Measurements from ENCODE around the gene USP25. TPM values are rescaled to one million over a fixed set of nuclear protein-coding genes. Genes with fewer than 3 reads are reported as not detected.

Gene USP25
- total RNA-seq, 1 donor from 2014 or later: 27.2 TPM

DNA sequence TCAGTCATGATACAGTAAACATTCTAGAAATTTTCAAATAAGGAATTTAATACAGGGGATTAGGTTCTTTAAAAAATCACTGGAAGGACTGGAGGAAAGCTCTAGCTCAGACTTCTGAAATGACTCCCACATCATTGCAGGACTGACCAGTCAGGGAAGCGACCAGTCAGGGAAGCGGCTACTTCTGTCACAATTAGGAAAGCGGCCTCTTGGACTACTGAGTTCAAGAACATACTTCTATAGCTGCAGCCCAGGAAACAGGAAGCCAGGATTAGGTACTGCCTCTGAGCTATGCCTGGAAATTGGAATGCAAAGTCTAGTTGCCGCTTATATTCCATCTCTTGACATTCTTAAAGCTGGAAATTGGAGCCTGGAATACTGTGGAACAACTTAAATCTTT is 45.5 kb downstream of the USP25 start:
- Mint-ChIP-seq H3K36me3 (ENCODE audit: low read depth) (peaks cover 8% of the 10 kb centered on the region), H3K4me3 (no peak overlapping the region), H3K27ac (ENCODE audit: unreplicated experiment) (no peak overlapping the region), H3K9me3 (no peaks in the 10 kb centered on the region), H3K4me1 (peaks cover 6% of the 10 kb centered on the region), H3K27me3 (ENCODE audit: low read depth) (no peaks in the 10 kb centered on the region)
- DNase-seq (ENCODE audit: low read depth, low spot score): no peak
- TF ChIP-seq CTCF (conservative IDR thresholded peaks at IDR 0.05): no peak

GRCh38 chr21:15775981-15776380 is 46.2 kb downstream of the USP25 start:
- TF ChIP-seq CTCF (conservative IDR thresholded peaks at IDR 0.05): no peak
- Mint-ChIP-seq H3K9me3 (peaks cover 4% of the 10 kb centered on the region), H3K27me3 (ENCODE audit: low read depth) (no peaks in the 10 kb centered on the region), H3K4me3 (no peak overlapping the region), H3K36me3 (ENCODE audit: low read depth) (peaks cover 13% of the 10 kb centered on the region), H3K4me1 (peaks cover 6% of the 10 kb centered on the region), H3K27ac (ENCODE audit: unreplicated experiment) (no peak overlapping the region)
- DNase-seq (ENCODE audit: low read depth, low spot score): no peak

DNA sequence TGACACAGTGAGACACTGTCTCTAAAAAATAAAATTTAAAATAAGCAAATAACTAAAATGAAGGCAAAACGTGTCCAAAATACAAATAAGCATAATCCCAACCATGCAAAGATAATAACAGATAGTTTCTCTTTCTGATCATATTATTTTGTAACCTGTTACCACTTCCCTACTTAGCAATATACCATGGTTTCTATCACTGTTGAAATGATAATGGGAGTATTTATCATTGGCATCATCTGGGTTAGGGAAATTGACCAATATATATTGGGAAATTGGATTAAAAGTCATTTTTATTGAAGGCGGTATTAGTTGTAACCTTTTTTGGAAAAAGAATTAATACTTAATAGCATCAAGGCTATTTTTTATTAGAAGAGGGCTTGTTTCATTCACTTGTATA is 47.0 kb downstream of the USP25 start:
- no peak overlapping the region for H3K27ac Mint-ChIP-seq (ENCODE audit: unreplicated experiment)
- H3K9me3 Mint-ChIP-seq: peaks cover 4% of the 10 kb centered on the region
- H3K36me3 Mint-ChIP-seq (ENCODE audit: low read depth): peaks cover 18% of the 10 kb centered on the region
- TF ChIP-seq CTCF (conservative IDR thresholded peaks at IDR 0.05): no peak
- no peaks in the 10 kb centered on the region for H3K27me3 Mint-ChIP-seq (ENCODE audit: low read depth)
- DNase-seq (ENCODE audit: low read depth, low spot score): no peak
- H3K4me1 Mint-ChIP-seq: peaks cover 6% of the 10 kb centered on the region
- H3K4me3 Mint-ChIP-seq: no peak overlapping the region

DNA sequence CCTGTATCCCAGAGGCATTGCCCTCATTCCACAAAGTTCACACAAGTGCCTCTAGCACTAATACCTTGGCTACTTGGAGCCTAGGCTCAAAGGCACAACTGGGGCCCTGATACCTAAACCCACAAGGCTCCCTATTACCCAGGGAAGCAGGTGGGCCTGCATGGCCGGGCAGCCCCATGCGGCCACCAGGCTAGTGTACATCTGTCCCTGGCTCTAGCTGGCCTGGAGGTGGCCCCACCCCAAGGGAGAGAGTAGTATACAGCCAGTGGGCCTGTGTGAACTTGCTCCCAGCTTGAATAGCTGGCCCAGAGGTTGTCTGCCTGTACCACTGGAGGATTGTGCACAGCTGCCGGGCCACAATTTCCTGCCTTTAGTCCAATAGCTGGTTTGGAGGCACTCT is 52.2 kb downstream of the USP25 start:
- Mint-ChIP-seq H3K36me3 (ENCODE audit: low read depth) (peaks cover 31% of the 10 kb centered on the region), H3K27ac (ENCODE audit: unreplicated experiment) (no peak overlapping the region), H3K27me3 (ENCODE audit: low read depth) (no peaks in the 10 kb centered on the region), H3K9me3 (peaks cover 16% of the 10 kb centered on the region), H3K4me1 (no peaks in the 10 kb centered on the region), H3K4me3 (no peak overlapping the region)
- TF ChIP-seq CTCF (conservative IDR thresholded peaks at IDR 0.05): no peak
- no peak for DNase-seq (ENCODE audit: low read depth, low spot score)

DNA sequence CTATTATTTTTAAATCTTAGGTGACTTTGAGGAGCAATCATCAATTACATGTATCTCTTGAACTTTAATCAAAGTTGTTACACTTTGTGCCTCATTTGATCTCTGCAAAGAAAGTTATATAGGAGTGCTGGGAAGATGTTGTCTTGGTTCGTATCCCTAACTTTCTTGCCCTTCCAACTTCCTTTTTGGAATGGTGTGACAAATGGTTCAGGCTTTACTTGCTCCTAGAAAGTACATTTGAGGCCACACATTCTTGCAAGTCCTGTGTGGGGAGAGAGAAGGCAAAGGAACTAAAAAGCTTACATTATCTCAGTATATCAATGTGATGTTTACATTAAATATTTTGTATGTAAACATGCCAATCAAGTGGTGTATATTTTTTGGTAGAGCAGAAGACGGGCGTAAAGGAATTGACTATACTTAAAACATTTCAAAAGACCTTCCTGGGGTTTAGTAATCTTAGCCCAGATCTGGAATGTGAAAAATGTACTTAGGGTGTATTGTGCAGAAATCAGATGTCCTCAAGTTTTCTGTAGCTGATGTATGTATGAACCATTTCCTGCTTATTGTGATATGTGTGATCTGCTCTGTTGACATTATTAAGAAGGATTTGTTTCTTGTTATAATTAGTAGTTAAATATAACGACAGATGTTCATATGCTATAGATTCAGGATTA is 59.2 kb downstream of the USP25 start:
- Mint-ChIP-seq H3K4me1 (no peaks in the 10 kb centered on the region), H3K4me3 (no peak overlapping the region), H3K36me3 (ENCODE audit: low read depth) (peaks cover 9% of the 10 kb centered on the region), H3K27ac (ENCODE audit: unreplicated experiment) (no peak overlapping the region), H3K9me3 (peaks cover 7% of the 10 kb centered on the region), H3K27me3 (ENCODE audit: low read depth) (no peaks in the 10 kb centered on the region)
- DNase-seq (ENCODE audit: low read depth, low spot score): no peak
- no peak for TF ChIP-seq CTCF (conservative IDR thresholded peaks at IDR 0.05)
